Mesenteric fat pad (tissue), 1 donor: ENCODE measurements around the gene ASS1. TPM values are rescaled to one million over a fixed set of nuclear protein-coding genes. Genes with fewer than 3 reads are reported as not detected.
"Not testable (repeated sequence)": the region's sequence is repeated elsewhere in the genome, so short reads cannot be mapped to it uniquely, and the experiment has no call there.

Experiments
- DNase-seq: peaks from one replicate; pipeline ENCODE4 v3.0.0-alpha.2; 2020; ENCODE audit warnings: low spot score
- total RNA-seq: library from RNA; stranded (reverse); fragmentation: NEBNext Ultra II Directional; extraction: Animal tissue kit (Norgen Biotek cat#: 25700); gene quantifications from one replicate; pipeline ENCODE4 v1.2.1, GENCODE V29; 2021
- donor health status: DM: yes; HTN: yes; CAD: no.

ASS1 gene
- total RNA-seq, 1 donor from 2014 or later: 304 TPM

DNA sequence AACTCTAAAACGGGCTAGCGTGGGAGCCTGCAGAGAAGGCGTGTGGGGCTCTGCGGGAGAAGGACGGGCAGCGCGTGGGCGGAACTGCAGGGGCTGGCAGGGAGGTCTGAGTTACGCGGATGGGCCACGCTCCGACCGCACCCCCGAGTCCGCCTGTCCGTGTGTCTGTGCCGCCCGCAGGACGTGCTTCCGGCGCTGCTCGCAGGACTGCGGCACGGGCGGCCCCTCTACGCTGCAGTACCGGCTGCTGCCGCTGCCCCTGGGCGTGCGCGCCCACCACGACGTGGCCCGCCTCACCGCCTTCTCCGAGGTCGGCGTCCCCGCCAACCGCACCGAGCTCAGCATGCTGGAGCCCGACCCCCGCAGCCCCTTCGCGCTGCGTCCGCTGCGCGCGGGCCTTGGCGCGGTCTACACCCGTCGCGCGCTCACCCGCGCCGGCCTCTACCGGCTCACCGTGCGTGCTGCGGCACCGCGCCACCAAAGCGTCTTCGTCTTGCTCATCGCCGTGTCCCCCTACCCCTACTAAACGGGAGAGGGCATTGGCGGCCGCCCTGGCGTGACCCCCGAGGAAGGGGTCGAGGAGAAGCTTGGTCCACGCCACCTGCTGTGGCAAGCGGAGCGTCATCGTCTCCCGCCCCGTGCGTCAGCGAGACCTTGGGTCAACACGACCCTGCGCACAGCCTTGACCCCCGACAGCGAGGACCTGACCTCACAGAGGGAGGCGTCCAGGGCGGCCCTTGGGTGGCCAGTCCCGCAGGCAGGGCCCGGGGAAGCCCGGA lies 11.4 kb upstream of the ASS1 start:
- no peak for DNase-seq

DNA sequence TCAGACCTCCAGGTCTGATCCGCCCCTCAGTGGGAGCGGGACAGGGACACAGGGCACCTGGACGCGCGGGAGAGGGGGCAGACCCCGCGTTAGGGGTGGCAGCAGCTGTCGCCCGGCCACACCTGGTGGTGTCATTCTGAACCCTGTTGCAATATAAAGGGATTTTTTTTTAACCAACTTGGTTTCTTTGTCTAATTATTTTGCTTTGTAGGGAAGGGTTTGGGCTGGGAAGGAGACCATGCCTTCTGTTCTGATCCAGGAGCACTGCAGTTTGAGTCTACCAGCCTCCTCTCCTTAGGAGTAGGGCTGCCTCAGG lies 10.9 kb upstream of the ASS1 start:
- DNase-seq: no peak

DNA sequence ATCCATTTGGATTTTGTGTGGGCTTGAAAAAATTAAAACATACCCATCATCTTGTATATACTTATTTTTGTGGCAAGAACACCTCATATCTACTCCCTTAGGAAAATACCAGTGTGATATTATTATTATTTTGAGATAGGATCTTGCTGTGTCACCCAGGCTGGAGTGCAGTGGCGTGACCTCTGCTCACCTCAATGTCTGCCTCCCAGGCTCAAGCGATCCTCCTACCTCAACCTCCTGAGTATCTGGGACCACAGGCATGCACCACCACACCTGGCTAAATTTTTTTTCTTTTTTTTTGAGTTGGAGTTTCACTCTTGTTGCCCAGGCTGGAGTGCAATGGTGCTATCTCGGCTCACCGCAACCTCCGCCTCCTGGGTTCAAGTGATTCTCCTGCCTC lies 10.1 kb upstream of the ASS1 start:
- DNase-seq: not testable (repeated sequence)

DNA sequence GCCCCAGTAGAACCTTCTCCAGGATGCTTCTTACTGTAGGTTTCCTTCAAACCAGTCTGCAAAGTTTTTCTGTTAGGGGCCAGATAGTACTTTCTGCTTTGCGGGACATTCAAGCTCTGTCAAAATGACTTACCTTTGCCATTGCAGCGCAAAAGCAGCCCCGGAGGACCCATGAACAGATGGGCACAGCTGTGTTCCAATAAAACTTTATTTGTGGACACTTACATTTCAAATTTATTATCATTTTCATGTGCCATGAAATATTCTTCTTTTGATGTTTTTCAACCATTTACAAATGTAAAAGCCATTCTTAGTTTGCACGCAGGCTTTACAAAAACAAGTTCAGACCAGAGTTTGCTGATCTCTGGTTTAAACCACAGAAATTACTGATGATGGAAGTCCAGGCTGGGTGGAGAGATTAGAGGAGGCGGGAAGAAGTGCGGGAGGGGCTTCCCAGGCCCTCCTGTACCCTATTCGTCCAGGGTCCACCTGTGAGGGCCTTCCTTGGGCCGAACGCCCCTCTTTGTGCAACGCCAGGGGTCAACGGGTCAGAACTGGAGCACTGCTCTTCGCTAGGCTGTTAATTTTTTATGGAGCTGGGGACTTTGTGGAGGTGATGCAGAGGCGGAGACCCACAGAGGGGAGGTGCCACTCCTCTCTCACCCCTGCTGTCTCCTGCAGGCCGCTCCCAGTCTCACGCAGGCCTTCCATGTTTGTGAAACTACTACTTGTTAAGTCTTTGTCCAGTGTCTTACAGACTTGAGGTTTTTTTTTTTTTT lies 7.6 kb upstream of the ASS1 start:
- DNase-seq: no peak

DNA sequence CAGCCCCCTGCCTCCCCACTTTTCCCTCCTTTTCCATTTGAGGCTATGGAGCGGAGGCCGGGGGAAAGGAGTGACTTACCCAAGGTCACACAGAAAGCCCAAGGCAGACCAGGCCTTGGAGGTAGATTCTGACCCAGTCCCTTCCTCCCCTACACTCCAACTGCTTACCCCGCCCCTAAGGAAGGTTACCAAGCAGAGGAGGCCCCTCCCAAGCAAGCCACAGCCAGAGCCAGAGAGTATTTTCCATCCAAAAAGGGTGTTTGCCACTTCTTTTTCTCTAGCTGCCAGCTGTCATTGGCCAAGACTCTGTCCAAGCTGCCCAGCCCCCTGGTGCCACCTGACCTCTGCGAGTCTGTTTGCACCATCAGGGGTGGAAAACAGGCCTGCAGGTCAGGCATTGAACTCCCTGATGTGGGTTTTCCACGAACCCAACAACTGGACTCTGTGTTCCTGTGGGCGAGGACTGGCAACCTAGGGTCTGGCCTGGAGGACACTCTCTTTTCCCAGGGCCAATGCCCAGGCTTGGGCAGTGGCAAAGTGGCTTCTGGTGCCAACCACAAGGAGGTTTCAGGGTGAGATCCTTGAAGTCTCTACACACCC lies 6.3 kb upstream of the ASS1 start:
- DNase-seq: no peak

DNA sequence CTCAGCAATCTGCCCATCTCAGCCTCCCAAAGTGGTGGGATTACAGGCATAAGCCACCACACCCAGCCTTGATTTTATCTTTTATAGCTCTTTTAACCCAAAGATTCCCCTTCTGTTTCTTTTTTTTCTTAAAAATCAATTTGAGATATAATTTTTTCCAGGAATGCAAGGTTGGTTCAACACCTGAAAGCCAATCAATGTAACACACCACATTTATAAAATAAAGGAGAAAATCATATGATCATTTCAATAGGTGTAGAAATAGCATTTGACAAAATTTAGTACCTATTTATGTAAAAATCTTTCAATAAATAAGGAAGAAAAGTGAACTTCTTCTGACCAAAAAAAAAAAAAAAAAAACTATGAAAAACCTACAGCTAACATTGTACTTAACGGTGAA lies 3.7 kb upstream of the ASS1 start:
- no peak for DNase-seq

DNA sequence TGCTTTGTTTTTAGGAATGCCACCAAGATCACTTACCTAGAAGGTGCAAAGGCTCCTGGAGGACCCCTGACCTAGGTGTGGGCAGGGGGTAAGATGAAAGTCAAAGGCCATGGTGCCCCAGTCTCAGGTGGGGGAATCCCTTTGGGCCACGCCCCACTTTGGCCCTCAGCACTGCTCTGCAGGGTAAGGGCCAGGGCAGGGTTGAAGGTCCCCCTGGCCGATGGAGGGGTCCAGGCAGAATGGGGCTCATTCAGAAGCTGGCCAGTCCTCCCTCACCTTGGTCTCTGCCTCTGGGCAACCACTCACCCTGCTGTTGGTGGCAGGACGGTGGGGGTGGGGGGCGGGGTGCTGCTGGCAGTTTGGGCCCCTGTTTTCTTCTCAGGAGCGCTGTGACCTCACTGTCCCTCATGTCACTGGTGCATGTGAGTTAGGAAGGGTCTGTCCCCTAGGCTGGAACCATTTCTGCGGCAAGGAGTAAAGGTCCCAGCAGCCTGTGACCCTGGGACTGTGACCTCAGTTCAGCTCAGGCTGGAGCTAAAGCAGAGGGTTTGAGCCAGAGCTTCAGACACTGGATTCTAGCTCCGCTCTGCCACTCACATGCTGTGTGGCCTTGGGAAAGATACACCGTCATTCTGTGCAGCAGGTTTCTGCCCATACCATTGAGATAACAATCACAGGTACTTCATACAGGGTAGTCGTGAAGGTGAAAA lies 1.9 kb upstream of the ASS1 start:
- no peak for DNase-seq

DNA sequence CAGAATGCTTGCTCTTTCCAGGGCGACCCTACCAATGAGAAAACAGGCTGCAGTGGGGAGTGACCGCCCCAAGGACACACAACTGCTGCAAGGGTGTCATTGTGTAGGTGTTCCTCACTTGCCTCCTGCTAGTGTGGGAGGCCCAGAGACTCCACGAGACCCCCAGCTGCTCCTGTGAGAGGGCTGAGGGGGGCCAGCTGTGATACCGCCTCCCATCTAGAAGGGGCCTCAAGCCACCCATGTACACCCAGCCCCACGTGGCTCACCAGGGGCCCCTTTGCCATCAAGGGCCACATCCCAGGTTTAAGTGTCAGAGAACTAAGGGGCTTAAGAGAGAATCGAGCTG lies 1.3 kb upstream of the ASS1 start:
- no peak for DNase-seq

DNA sequence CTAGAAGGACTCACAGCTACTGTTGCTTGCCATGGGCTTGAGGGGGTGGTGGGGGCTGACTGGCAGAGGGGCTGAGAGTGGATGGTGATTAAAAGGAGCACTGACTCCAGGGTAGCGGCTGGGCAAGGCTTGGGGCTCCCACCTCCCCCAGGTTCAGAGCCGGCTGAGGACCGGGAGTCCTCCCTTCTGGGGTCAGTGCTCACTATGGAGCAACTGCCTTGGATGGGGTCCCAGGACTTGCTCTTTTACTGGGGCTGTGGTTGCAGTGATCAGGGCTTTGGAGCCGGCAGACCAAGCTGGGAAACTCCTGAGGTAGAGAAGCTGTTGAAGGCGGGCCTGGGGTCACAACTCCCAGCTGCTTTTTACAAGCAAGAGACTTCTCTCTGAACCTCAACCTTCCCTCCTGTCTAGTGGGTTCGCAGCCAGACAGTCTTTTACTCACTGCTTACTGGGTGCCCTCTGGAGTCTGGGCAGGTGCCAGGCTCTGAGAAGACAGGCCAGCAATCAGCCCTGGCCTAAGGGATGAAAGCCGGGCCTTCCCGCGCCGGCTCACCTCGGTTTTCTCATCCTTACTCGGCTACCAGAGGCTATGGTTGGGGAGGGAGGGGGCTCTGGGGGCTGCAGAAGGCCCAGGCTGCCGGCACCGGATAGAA lies 795 bp upstream of the ASS1 start:
- no peak for DNase-seq

DNA sequence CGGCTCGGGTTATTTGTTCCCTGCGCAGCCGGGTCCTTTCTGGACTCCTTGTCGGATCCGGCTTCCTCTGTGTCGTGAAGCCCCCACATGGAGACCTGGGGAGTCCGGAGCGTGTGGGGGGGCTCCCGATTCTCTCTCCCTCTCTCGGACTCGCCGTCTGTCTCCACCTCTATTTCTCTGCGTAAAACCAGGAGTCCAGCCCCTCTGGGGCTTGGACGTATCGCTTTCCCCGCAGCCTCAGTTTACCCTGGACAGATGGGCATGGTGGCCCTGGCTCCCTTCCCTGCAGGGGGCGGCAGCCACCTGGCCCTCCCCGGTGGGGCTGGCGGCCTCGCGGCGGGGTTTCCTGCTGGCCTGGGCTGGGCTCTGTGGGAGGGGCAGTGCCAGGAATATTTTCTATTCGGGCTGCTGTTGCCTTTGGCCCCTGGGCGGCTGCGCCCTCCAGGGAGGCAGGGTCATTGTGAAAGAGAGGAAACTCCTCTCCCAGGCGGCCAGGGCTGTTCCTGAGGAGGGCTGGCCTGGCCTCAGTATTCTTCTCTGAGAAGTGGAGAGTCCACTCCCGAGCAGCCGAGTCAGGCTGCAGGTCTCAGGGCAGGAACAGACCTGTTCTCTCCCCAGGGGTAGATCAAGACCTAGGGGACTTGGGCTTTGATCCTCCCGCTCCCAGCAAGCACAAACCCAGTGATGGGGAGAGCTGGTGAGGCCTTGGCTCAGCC lies 665 bp downstream of the ASS1 start:
- DNase-seq: no peak

DNA sequence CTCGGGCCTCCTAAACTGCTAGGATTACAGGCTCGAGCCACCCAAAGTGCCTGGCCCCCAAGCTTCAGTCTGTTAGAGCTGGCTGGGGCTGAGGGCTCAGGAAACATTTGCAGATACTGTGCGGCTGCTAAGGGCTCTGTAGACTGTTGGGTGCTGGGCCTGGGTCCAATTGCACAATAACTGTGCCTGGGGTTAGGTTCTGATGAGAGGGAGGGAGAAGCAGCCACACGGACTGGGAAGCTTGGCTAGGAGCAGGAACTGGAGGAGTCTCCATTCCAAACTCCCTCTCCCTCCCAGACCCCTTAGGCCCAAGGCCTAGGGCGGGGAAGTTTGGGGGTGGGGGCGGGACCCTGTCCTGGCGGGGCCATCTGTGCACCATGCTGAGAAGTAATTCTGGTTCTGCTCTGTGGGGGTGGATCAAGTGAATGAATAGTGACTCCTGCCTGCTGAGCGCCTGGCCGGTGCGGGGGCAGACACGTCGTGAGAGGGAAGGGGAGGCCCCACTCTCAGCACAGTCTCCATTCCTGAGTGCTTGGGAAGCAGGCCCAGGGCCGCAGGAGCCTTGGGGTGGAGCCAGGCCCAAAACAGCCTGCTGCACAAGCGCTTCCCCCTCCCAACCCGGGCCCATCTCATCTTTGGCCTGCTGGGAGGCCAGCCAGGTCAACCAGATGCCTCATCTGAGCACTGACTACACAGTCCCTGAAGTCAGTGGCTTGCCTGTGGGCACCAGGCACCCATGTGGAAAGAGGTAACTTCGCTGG lies 1.5 kb downstream of the ASS1 start:
- DNase-seq: peak; percentile 93

DNA sequence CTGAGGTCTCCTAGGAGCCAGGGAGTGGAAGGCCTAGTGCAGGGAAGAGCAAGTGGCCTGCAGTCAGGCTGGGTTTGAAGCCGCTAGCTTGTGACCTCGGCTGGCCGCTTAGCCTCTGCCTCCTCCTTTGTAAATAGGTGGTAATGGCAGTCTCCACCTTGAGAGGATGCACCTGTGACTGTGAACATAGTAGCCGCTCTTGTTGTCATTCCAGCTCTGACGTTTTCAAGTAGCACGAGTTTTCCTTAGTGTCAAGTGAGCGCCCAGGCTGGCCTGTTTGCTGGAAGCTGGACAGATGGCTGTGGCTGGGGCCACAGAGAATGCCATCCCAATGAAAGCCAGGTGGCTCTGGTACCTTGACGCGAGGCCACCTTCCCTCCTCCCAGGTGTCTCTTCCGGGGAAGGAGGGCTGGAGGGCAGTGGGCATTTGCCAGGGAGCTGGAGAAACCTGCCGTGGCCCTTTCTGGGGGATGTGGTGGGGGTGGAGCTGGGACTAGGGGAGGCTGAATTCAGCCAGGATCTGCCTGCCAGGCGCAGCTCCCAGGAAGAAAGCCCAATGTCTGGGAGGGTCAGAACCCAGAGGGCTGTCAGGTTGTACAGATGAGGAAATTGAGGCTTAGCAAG lies 2.5 kb downstream of the ASS1 start:
- no peak for DNase-seq

DNA sequence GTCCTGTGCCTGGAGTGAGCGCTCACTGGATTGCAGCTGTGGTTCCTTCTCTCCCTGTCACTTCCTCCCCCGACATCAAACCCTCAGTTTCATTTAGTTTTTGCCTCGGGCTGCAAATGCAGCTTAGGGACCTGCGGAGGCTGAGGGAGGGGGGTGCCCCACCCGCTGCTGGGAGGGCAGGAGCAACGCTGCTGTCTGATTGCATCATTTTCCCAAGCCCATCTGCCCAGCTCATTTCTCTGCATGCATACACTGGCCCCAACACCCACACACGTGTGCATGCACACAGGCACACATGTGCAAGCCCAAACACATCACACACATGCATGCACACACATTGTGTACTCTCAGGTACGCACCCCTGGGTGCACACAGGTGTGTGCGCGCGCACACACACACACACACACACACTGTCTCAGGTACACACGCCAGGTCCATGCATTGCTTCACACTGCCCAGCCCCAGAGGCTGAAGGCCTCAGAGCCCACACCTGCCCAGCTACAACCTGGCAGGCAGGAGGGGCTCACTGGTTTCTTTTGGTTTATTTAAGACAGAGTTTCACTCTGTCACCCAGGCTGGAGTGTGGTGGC lies 3.4 kb downstream of the ASS1 start:
- no peak for DNase-seq

DNA sequence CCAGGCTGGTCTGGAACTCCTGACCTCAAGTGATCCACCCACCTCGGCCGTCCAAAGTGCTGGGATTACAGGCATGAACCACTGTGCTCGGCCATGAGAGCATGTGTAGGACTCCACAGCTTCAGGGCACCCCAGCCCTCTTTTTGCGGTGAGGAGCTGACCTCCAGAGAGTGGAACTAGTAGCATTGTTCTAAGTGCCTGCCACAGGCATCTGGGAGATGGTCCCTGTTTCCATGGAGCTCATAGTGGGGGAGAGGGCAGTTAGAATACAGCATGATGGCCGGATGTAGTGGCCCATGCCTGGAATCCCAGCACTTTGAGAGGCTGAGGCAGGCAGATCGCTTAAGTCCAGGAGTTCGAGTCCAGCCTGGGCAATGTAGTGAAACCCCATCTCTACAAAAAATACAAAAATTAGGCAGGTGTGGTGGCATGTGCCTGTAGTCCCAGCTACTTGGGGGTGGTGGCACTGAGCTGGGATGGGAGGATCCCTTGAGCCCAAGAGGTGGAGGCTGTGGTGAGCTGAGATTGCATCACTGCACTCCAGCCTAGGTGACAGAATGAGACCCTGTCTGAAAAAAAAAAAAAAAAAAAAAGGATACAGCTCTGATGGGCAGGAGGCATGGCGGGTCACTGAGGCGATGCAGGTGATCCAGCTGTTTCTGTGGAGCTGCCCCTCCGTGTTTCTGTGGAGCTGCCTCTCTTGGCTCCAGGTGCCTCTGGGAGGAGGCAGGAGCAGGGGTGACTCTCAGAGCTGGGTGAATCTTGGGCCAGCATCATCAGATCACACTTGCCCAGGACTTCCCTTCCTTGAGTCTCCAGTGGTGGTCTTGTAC lies 4.2 kb downstream of the ASS1 start:
- DNase-seq: no peak

DNA sequence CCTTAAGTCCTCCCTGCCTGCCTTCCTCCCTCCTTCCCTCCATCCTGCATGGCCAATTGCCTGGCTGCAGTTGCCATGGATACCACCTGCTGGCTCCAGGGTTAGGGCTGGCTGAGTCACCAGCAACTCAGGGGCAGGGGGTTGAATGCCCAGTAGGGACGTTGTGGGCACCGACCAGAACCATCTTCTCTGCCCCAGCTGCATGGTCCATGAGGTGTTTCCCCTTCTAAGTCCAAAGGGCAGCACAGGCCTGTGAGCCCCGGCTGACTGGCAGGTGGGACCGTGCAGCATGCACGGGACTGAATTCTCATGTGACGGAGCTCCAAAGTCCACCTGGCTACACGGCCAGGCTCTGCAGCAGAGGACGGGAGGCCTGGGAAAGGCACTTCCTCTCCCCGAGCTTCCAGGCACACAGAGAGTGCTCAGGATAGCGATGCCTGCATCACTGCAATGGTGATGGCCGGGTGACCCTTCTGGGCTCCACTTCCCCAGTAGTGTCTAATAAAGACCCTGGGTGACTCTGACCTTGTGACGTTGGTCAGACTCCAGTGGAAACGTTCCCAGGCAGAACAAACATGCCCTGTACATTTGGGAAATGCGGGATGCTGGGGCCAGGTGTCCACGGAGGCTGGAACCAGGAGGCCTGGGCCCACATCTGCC lies 5.7 kb downstream of the ASS1 start:
- DNase-seq: no peak

DNA sequence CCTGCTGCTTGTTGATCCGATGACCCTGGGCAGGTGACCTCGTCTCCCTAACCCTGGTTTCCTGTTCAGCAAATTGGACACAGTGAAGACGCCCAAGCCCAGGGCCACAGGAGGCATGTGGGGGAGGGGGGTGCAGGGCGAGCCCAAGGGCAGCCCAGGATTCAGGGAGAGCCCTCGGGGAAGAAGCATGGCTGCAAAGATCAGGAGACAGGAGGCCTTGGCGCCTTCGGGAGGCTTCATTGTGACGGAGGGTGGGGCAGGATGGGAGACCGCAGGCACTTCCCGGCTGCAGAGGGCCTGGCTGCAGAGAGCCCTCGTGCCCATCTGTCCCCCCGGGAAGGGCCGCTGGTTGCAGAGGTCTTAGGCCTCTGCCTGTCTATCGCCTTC lies 6.2 kb downstream of the ASS1 start:
- DNase-seq: no peak

DNA sequence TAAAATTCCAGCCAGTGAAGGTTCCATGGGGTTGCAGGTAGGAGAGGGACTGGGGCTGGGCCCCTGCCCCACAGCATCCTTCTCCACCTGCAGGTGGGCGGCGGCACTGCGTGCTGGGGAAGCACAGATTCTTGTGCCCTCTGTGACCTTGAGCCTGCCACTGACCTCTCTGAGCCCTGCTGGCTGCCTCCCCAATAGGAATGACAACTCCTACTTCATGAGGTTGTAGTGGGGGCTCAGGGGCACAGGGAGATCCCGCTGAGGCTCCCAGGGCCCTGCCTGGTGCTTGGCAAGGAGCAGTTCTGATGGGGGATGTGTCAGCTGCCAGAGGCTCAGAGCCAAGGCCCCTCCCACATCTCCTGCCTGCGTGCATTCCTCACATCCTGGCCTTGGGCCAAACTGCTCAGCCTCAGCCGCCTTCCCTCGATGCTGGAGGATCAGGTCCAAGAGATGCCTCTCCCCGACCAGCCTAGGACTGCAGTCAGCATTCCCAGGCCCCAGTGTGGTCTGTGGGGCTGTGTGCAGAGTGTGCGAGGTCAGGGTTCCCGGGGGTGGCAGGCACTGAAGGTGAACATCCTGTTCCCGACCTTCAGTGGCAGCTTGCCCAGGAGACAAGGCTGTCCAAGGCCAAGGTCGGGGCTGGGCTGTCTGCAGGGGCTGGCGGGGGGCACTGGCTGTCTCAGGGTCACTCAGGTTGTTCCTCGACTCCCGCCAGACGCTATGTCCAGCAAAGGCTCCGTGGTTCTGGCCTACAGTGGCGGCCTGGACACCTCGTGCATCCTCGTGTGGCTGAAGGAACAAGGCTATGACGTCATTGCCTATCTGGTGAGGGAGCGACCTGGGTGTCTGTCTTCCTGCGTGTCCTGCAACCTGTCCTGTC lies 7.0 kb downstream of the ASS1 start:
- peak; percentile 94 for DNase-seq
